Measurements from ENCODE around the gene WWC1.

Gene WWC1

DNA sequence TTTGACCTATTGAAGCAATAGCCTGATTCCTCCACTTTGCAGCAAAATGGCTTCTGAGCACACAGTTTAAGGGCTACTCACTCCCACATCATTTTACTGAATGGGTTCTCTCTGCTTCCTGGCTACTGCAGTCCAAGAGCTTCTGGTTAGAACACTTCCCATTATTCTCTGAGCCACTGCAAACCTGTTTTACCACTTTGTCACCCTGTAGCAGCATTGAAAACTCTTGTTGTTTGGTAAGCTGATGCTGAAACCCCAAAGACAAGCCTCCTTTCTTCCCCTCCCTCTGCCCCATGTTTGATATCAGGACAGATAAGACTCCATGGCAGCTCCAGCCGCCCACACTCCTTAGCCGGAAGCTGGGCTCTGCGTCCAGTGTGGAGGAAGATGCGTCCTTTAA, 110.4 kb downstream of the WWC1 start:
- no peak for DNase-seq (ENCODE audit: low read depth)
- no peak overlapping the region for H3K4me3 ChIP-seq (ENCODE audit: low read depth, low read length)
- no peak for TF ChIP-seq POLR2A (IDR thresholded peaks at IDR 0.05; ENCODE audit: extremely low read depth, insufficient read length)
- TF ChIP-seq, protein P1, sequence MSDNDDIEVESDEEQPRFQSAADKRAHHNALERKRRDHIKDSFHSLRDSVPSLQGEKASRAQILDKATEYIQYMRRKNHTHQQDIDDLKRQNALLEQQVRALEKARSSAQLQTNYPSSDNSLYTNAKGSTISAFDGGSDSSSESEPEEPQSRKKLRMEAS (IDR thresholded peaks at IDR 0.05; ENCODE audit: low read depth, low read length) = no peak
- no peak for TF ChIP-seq MYC (IDR thresholded peaks at IDR 0.05; ENCODE audit: low read depth, low read length)
- TF ChIP-seq, protein P2, sequence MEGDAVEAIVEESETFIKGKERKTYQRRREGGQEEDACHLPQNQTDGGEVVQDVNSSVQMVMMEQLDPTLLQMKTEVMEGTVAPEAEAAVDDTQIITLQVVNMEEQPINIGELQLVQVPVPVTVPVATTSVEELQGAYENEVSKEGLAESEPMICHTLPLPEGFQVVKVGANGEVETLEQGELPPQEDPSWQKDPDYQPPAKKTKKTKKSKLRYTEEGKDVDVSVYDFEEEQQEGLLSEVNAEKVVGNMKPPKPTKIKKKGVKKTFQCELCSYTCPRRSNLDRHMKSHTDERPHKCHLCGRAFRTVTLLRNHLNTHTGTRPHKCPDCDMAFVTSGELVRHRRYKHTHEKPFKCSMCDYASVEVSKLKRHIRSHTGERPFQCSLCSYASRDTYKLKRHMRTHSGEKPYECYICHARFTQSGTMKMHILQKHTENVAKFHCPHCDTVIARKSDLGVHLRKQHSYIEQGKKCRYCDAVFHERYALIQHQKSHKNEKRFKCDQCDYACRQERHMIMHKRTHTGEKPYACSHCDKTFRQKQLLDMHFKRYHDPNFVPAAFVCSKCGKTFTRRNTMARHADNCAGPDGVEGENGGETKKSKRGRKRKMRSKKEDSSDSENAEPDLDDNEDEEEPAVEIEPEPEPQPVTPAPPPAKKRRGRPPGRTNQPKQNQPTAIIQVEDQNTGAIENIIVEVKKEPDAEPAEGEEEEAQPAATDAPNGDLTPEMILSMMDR (IDR thresholded peaks at IDR 0.05; ENCODE audit: low read depth, low read length) = no peak

DNA sequence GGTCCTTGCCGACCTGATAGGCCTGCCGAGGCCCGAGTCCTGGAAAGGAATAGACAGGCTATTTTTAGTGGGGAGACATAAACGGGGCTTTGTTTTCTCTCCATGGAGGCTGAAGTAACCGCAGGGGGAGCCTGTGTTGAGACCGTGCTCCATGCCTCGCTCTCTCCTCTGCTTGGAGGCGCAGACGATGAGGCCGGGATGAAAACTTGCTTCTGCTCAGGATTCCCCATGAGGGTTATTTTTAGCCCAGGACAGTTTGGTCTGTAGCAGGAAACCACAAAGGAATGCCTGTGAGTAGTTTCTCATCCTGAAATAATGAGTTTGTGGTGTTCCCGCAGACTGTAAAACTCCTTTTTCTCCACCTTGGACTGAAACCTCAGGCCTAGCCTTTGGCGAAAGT, 112.9 kb downstream of the WWC1 start:
- no peak for DNase-seq (ENCODE audit: low read depth)
- H3K4me3 ChIP-seq (ENCODE audit: low read depth, low read length) = no peak overlapping the region
- TF ChIP-seq, protein P1 (IDR thresholded peaks at IDR 0.05; ENCODE audit: low read depth, low read length) = no peak

DNA sequence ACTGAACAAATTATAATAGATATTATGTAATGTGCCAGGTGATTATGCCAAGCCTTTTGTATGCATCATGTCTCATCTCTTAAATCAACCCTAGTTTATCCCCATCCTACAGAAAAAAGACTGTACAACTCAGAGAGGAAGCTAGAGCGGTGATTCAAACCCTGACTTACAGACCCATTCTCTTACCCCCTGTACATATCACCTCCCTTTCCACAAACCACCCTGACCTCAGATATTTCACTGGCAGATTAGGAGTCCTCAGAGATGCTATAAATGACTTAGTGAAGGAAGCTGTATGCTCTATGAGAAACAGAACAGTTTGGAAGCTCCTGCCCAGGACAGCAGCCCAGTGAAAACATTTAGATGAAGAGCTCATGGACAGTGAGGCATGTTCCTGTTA, 115.8 kb downstream of the WWC1 start:
- no peak for TF ChIP-seq POLR2A (IDR thresholded peaks at IDR 0.05; ENCODE audit: extremely low read depth, insufficient read length)
- no peak for TF ChIP-seq MYC (IDR thresholded peaks at IDR 0.05; ENCODE audit: low read depth, low read length)
- TF ChIP-seq, protein P1 (IDR thresholded peaks at IDR 0.05; ENCODE audit: low read depth, low read length) = no peak
- TF ChIP-seq, protein P2 (IDR thresholded peaks at IDR 0.05; ENCODE audit: low read depth, low read length) = no peak
- DNase-seq (ENCODE audit: low read depth) = no peak
- no peak overlapping the region for H3K4me3 ChIP-seq (ENCODE audit: low read depth, low read length)

GRCh38 chr5:168408561-168409305, 117.3 kb downstream of the WWC1 start:
- TF ChIP-seq, protein P2 (IDR thresholded peaks at IDR 0.05; ENCODE audit: low read depth, low read length) = no peak
- TF ChIP-seq MYC (IDR thresholded peaks at IDR 0.05; ENCODE audit: low read depth, low read length) (no peak), POLR2A (IDR thresholded peaks at IDR 0.05; ENCODE audit: extremely low read depth, insufficient read length) (no peak)
- TF ChIP-seq, protein P1 (IDR thresholded peaks at IDR 0.05; ENCODE audit: low read depth, low read length) = no peak
- DNase-seq (ENCODE audit: low read depth) = no peak
- no peak overlapping the region for H3K4me3 ChIP-seq (ENCODE audit: low read depth, low read length)

DNA sequence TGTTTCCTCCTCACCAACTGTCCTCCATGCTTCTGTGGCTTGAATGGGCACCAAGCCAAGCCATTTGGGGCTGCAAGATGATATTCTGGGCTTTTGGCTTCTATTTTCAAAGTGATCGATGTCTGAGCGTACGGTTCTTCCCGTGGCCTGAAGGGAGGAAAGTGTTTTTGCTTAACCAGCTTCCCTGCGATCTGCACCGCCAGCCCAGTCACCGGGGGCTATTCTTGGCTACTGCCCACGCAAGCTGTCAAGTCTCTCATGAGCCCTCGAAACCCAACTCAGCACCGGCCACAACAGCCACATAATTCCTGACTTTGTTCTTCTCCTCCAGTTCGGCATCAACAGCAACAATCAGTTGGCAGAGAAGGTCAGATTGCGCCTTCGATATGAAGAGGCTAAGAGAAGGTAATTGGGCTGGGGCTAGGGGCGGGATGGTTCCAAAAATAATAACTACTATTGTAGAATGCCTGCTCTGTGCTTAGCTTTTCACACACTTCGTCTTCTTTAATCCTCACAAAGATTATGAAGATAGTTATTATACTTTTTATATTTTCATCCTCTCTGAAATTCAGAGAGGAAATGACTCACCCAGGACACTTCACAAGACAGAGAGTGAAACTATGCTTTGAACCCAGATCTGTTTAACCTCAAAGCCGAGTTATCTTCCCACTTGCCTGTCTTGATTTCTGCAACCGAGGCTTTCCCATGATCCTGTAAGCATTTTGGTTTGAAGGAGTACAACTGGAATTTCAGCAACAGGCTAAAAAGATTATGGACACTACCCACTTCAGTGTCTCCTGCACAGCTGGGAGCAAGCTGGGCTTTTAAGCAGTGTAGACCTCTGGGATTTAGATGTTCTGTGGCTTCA, 118.4 kb downstream of the WWC1 start:
- TF ChIP-seq POLR2A (IDR thresholded peaks at IDR 0.05; ENCODE audit: extremely low read depth, insufficient read length) = no peak
- TF ChIP-seq, protein P1 (IDR thresholded peaks at IDR 0.05; ENCODE audit: low read depth, low read length) = no peak
- TF ChIP-seq, protein P2 (IDR thresholded peaks at IDR 0.05; ENCODE audit: low read depth, low read length) = no peak
- TF ChIP-seq MYC (IDR thresholded peaks at IDR 0.05; ENCODE audit: low read depth, low read length) = no peak
- no peak for DNase-seq (ENCODE audit: low read depth)
- no peak overlapping the region for H3K4me3 ChIP-seq (ENCODE audit: low read depth, low read length)

DNA sequence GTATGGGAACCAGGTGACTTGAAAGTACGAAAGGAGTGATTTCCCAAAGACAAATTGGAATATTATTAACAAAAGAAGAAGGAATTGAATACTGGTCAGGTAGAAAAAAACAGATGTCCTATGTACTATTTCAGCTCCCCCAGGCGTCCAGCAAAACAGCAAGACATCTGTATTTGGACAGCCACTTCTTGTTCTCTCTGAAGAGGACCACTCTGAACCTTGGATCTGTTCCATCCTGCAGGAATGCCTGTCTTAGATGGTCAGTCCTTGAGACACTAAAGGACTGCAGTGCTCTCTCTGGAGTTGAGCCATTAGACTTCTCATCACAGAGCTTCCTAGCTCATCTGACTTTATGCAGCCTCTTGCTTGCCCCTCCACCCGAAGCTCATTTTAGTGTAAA, 120.4 kb downstream of the WWC1 start:
- no peak overlapping the region for H3K4me3 ChIP-seq (ENCODE audit: low read depth, low read length)
- no peak for DNase-seq (ENCODE audit: low read depth)
- TF ChIP-seq MYC (IDR thresholded peaks at IDR 0.05; ENCODE audit: low read depth, low read length) = no peak
- TF ChIP-seq, protein P2 (IDR thresholded peaks at IDR 0.05; ENCODE audit: low read depth, low read length) = no peak
- TF ChIP-seq, protein P1 (IDR thresholded peaks at IDR 0.05; ENCODE audit: low read depth, low read length) = no peak
- no peak for TF ChIP-seq POLR2A (IDR thresholded peaks at IDR 0.05; ENCODE audit: extremely low read depth, insufficient read length)
